CD4-positive, alpha-beta T cell treated with Interleukin-4 for 1 hour (primary cell): Measurements from ENCODE around the gene MCM6.
A peak's percentile ranks its signal among the peaks of the same experiment; 100 is the strongest.
"Not testable (repeated sequence)": the region's sequence is repeated elsewhere in the genome, so short reads cannot be mapped to it uniquely, and the experiment has no call there.

Experiments
- DNase-seq, 2 donors: peaks; one replicate each; pipeline ENCODE4 v3.0.0-alpha.2; 2020 to 2022

The MCM6 gene

GRCh38 chr2:135876066-135876711 lies at the start of gene MCM6:
Gene MCM6 (minus strand): TSS chr2:135876443. CDS start chr2:135876365, 78 bp downstream.
- DNase-seq = peak; percentile 99

GRCh38 chr2:135925571-135925970 lies 49.3 kb upstream of the MCM6 start:
- DNase-seq = no peak

- DNase-seq = peak in 1 of 2 donors; percentile 74
These were observed 40.0 kb upstream of the MCM6 start for GRCh38 chr2:135916207-135916606.

GRCh38 chr2:135914485-135914884 lies 38.2 kb upstream of the MCM6 start:
- DNase-seq = no peak

GRCh38 chr2:135913727-135914365 lies 37.6 kb upstream of the MCM6 start:
- peak; percentile 20 to 76 for DNase-seq

GRCh38 chr2:135909976-135910375 lies 33.7 kb upstream of the MCM6 start:
- DNase-seq = no peak

- no peak for DNase-seq
These were observed 29.4 kb upstream of the MCM6 start for GRCh38 chr2:135905679-135906078.

GRCh38 chr2:135904341-135904989 lies 28.2 kb upstream of the MCM6 start:
- DNase-seq = no peak

GRCh38 chr2:135903650-135904049 lies 27.4 kb upstream of the MCM6 start:
- DNase-seq = no peak

GRCh38 chr2:135899567-135899966 lies 23.3 kb upstream of the MCM6 start:
- DNase-seq = no peak

GRCh38 chr2:135898234-135898786 lies 22.1 kb upstream of the MCM6 start:
- no peak for DNase-seq

GRCh38 chr2:135894930-135895329 lies 18.7 kb upstream of the MCM6 start:
- DNase-seq = no peak

- no peak for DNase-seq
These were observed 17.1 kb upstream of the MCM6 start for GRCh38 chr2:135893374-135893794.

- peak; percentile 6 to 32 for DNase-seq
These were observed 14.6 kb upstream of the MCM6 start for GRCh38 chr2:135890835-135891234.

GRCh38 chr2:135890149-135890548 lies 13.9 kb upstream of the MCM6 start:
- no peak for DNase-seq

- DNase-seq = not testable (repeated sequence)
These were observed 12.3 kb upstream of the MCM6 start for GRCh38 chr2:135888587-135888986.

GRCh38 chr2:135885709-135886108 lies 9.5 kb upstream of the MCM6 start:
- DNase-seq = no peak

GRCh38 chr2:135882415-135882814 lies 6.2 kb upstream of the MCM6 start:
- DNase-seq = no peak

GRCh38 chr2:135876770-135877169 lies 527 bp upstream of the MCM6 start:
- not testable (repeated sequence) for DNase-seq

- DNase-seq = peak; percentile 70 to 73
These were observed 665 bp downstream of the MCM6 start for GRCh38 chr2:135875491-135876065.

- DNase-seq = peak in 1 of 2 donors; percentile 5
These were observed 1.4 kb downstream of the MCM6 start for GRCh38 chr2:135874777-135875365.

GRCh38 chr2:135870571-135870970 lies 5.7 kb downstream of the MCM6 start:
- no peak for DNase-seq

GRCh38 chr2:135863233-135863632 lies 13.0 kb downstream of the MCM6 start:
- no peak for DNase-seq
